Measurements from ENCODE around the gene RUFY2. TPM values are rescaled to one million over a fixed set of nuclear protein-coding genes. Genes with fewer than 3 reads are reported as not detected.
A peak's percentile ranks its signal among the peaks of the same experiment; 100 is the strongest.

Gene RUFY2
- total RNA-seq, 1 donor from 2014 or later: 23.1 TPM

- peaks cover 17% of the 10 kb centered on the region for H3K36me3 ChIP-seq
- H3K4me1 ChIP-seq: peaks cover 52% of the 10 kb centered on the region
- no peak for ATAC-seq
- no peak for TF ChIP-seq CTCF (IDR thresholded peaks at IDR 0.05)
- intact Hi-C loops (cut with DNase I): no loop called here
- peak overlapping the region; percentile 88 for H3K4me3 ChIP-seq
- no peaks in the 10 kb centered on the region for H3K9me3 ChIP-seq
- H3K27me3 ChIP-seq: no peaks in the 10 kb centered on the region
- DNase-seq: no peak
- H3K27ac ChIP-seq: no peak overlapping the region
Measured at GRCh38 chr10:68334672-68335467, 72.2 kb downstream of the RUFY2 start.

GRCh38 chr10:68333440-68334431 is 73.3 kb downstream of the RUFY2 start:
- TF ChIP-seq CTCF (IDR thresholded peaks at IDR 0.05): no peak
- H3K4me3 ChIP-seq: peak overlapping the region; percentile 88
- no peaks in the 10 kb centered on the region for H3K9me3 ChIP-seq
- H3K4me1 ChIP-seq: peaks cover 61% of the 10 kb centered on the region
- DNase-seq (no peak), ATAC-seq (no peak)
- H3K27me3 ChIP-seq: no peaks in the 10 kb centered on the region
- peaks cover 5% of the 10 kb centered on the region for H3K36me3 ChIP-seq
- peak overlapping the region; percentile 100 for H3K27ac ChIP-seq
- intact Hi-C loops (cut with DNase I): no loop called here

- no peak for DNase-seq
- no peaks in the 10 kb centered on the region for H3K9me3 ChIP-seq
- intact Hi-C loops (cut with DNase I): no loop called here
- H3K36me3 ChIP-seq: no peaks in the 10 kb centered on the region
- H3K27ac ChIP-seq: peak overlapping the region; percentile 100
- peak overlapping the region; percentile 88 for H3K4me3 ChIP-seq
- no peak for ATAC-seq
- peaks cover 64% of the 10 kb centered on the region for H3K4me1 ChIP-seq
- TF ChIP-seq CTCF (IDR thresholded peaks at IDR 0.05): no peak
- H3K27me3 ChIP-seq: no peaks in the 10 kb centered on the region
Measured at GRCh38 chr10:68333058-68333395, 74.0 kb downstream of the RUFY2 start.

- DNase-seq (peak; percentile 85), ATAC-seq (peak; percentile 60)
Measured at GRCh38 chr10:68332259-68333057, 74.6 kb downstream of the RUFY2 start, which contains the start of gene PBLD. PBLD (minus strand) TSS chr10:68332928; CDS start chr10:68306844, 26,084 bp downstream.

More at GRCh38 chr10:68332259-68333057, 74.6 kb downstream of the RUFY2 start, which contains the start of gene PBLD:
- intact Hi-C loops (cut with DNase I): no loop called here
- no peaks in the 10 kb centered on the region for H3K9me3 ChIP-seq
- peak within 1 kb of the TSS; percentile 100 for H3K27ac ChIP-seq
- H3K36me3 ChIP-seq: no peaks in the 10 kb centered on the region
- H3K4me1 ChIP-seq: peaks cover 59% of the 10 kb centered on the region
- peak within 1 kb of the TSS; percentile 88 for H3K4me3 ChIP-seq
- H3K27me3 ChIP-seq: no peaks in the 10 kb centered on the region
- peak; percentile 34 for TF ChIP-seq CTCF (IDR thresholded peaks at IDR 0.05)

Measured in upper lobe of right lung (tissue), 1 donor.